GM19328 (cell line): ENCODE data around the gene SNAP25.

Source experiments
- ATAC-seq: cut with Tn5 transposase; IDR thresholded peaks from one replicate; pipeline ENCODE4 v1.9.1; 2021; ENCODE audit warnings: mild to moderate bottlenecking, moderate library complexity; ENCODE audit not compliant: unreplicated experiment

Gene SNAP25

DNA sequence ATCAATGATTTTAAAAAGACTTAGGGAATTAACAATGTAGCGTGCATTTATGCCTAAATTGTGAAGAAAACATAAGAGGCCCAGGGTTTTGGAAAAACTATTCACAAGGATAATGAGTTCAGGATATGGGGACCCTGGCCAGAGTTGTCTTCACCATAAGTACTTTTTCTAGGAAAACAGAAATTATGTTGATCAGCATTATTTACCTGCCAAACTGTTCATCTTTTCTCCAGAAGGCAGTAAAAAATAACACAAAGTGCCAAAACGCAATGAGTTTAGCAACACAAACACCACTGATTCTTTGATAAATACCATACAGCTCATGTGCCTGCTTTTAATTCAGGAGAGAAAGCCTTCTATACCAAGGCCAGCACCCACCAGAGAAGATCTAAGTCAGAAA is 43.1 kb downstream of the SNAP25 start:
- no peak for ATAC-seq

DNA sequence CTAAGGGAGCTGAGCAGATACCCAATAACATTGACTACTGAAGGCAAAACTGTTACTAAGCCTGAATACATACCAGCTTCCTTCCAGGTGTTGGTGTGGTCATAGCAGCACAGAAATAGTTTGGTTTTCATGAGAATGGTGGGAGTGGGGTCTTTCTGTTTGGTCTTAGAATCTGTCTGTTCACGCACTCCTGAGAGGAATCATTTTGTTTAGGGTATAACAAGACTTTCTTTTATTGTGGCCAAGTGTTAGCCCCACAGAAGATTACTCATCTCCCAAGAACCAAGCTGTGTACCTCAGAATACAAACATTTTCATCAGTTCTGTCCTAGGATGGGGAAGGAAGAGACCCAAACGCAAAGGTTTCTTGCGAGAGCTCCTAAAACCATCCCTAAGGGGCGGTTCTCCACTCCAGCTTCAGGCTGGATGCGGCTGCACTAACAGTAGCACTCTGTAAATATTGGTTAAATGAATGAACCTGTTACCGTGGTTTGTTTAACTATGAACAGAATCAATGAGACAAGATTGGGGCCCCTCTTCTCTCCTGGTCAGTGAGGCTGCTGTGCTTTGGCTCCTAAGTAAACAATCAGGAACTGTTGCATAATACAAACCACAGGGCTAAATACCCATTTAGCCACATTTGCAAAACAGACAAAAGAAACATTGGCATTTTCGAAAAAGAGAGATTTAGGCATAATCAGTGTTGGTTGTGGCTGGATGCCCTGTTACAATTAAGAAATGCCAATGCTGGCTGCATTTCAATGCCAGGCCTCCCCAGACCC is 44.9 kb downstream of the SNAP25 start:
- ATAC-seq = no peak

DNA sequence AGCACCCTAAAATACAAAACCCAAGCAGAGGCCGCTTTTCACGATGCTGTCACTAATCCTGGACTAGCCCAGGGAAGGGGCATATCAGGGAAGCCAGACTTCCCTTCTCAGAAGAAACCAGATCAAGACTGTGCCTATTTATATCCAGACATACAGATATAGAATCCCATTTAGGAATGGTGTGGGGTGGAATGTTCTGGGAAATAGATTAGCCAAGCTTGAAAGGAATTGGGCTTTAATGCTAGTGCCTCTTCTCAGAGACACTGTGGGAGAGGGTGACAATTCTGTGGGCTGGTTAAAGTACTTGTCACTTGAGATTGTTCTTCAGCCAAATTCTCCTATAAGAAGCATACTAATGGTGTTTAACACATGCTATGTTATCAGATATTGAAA is 45.5 kb downstream of the SNAP25 start:
- ATAC-seq = no peak

DNA sequence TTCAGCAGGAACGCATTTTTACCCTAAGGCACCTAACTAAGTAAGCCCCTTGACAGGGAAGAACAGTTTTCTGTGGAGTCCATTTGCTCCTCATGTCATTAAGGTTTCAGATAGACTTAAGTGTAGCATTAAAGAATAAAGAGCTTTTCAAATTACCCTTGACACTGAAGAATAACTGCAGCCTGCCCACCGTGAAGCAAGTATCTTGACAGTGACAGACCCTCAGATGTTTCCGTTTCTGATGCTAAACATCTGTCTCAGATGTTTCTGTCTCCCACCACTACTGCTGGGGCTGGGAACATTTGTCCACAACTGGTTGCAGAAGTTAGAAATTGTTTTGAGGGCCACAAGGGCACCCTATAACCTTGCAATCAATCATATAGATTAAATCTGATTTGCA is 50.0 kb downstream of the SNAP25 start:
- no peak for ATAC-seq

DNA sequence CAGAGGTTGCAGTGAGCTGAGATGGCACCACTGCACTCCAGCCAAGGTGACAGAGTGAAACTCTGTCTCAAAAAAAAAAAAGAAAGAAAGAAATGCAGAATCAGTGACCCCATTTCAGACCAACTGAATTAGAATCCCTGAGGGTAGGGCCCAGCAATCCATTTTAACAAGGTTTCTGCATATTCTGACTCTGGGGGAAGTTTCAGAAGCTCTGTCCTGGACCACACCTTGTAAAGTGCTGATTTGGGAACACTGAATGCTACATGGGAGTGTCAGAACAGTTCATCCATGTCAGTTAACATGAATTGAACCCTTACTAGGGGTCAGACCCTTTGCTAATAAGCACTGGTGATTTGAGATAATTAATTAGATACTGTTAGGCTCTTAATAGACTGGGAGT is 52.0 kb downstream of the SNAP25 start:
- no peak for ATAC-seq

DNA sequence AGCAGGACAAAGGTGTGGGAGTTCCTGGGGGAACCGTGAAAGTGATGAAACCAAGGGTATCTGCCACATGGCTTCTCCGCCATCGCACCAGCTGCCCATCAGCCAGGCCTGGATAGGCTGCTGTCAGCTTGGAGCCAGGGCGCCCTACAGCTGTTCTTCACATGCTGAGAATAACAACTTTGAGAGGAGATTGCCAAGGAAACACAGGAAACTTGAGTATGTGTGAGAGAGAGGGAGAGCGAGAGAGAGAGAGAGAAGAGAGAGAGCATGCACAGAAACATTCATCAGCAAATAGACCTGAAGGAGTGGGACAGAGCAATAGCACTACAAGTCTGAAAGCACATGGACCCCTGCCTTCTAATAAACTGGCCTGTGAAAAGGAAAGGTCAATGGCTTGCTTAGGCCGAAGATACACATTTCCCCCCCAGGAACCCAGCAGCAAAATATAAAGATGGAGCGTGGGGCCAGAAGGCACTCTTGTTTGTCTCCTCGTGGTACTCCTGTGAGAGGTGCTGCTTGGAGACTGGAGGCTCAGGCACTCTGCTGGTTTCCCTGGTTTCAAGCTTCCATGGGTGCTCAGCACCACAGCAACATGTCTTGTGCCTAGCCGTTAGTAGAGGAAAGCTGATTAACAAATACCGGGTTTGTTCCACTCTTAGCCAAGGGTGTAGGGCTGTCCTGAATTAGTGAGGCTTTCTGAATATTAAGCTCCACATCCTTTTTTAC is 53.0 kb downstream of the SNAP25 start:
- no peak for ATAC-seq

DNA sequence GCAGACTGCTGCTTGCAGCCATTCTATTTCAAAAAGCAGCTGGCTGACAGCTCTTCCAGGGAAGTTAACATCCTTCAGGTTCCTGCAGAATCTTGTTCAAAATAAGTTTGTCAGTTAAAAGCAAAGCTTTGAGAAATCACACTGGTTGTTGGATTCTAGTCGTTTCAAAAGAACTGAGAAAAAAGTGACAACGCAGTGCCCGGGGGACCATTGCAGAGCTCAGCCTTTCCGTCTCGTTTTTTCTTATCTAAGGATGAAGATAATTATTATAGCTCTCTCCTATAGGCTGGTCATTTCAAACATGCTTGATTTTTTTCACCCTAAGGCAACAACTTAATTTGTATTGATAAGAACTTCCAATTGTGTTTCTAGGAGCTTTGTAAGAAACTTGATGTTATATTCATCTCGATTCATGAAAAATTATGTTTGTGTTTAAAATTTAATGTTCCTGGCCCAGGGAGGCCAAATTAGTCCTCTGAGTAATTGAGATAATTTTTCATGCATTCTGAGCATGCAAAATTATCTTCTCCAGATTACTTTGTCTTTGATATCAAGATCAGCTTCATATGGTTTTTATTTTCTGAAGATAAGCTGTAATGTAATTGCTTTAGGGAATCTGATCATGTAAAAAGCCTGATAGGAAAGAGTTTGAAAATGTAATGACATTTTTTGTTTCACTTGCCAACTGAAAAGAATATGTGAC is 58.4 kb downstream of the SNAP25 start:
- ATAC-seq = no peak

DNA sequence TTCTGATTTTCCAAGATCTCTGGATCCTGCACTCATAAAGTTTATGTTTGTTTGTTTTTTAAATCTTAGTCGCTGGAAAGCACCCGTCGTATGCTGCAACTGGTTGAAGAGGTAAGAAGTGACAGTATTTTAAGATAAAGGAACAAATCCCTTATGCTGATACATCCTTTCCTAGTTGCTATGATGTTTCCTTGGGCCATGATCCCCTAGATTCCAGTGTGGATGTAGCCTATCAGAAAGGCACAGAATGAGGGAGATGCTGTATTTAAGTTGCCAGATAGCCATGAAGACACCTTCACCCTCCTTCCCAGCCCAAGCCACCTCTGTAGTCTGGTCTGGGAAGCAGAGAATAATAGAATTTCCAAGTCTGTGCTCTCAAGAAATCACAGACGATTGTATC is 59.0 kb downstream of the SNAP25 start:
- ATAC-seq = no peak

DNA sequence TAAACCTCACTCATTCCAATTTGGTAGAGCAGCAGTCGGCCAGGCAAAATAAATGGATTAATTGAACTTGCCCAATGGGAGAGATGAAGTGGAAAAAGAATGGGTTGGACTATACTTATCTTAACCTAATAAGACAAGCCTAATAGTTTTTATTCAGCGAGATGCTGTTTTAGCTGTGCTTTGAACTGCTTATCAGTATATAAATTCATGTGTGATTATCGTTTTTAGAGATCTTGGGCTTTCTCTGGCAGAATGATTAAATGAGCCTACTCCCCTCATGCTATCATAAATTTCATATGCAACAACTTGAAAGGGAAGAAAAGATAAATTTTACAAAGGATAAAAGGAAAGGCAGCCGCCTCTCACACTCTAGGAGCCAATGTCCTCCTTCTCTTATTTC is 59.8 kb downstream of the SNAP25 start:
- no peak for ATAC-seq

DNA sequence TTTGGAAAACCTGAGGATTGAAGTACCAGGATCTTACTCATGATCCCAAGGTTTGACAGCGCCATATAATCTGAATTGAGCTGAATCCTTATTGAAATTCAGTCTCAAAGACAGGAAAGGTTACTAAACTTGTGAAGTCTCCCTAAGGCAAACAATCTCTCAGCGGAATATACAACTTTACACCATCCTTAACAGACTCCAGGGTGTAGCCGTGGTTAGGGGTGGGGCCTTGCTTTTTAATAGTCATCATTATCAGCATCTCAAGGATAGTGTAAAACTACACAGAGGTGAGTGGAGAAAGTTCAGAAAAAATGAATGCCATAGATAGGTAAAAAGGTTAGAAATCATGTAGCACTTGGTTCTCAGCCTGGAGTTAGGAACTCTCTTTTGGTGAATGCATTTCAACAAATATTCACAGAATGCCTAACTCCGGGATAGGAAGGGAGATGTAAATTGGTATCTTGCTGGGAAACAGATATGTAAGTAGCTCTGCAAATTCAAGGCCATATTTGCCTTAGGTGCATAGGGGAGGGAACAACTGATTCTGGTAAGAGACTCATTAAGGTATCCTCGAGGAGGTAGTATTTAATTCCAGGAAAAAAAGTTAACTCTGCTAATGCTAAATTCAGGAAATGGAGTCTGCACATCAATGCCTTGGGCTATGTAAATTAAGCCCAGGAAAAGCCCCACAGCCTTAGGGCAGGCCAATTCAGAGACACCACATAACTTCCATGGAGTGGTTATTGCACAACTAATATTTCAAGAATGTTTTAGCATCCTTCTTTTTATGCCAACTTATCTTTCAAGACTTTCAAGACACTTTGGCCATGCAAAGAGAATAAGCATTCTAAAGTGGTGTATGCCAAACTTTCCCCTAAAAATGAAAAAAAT is 61.6 kb downstream of the SNAP25 start:
- no peak for ATAC-seq

DNA sequence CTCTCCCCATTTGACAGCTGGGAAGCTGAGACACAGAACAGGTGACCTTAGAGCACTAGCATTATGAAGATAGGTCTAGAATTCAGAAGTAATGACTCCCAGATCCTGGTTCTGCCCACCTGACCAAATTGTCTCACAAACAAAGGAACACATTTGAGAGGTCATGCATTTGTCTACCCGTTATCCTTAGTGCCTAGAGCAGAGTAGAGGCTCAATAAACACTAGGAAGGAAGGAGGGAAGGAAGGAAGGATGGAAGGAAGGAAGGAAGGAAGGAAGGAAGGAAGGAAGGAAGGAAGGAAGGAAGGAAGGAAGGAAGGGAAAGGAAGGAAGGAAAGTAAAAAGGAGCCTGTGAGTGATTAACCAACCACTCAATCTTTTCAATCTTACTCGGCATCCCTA is 63.3 kb downstream of the SNAP25 start:
- ATAC-seq = no peak

DNA sequence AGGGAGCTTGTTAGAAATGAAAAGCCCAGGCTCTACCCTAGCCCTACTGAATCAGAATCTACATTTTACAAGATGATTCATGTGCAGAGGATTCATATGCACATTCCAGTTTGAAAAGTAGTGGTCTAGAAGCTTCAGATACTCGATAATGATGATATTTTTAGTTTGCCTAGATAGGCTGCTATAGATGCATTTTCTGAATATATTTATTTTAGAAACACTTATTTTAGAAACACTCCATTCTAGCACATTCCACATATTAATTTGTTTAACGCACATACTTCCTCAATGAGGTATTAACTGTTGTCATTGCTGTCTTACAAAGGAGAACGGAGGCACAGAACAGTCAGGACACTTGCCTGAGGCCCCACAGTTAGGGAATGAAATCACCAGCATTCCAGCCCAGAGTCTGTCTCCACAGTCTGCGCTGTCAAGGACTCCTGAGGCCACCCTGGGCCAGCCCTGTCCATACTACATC is 64.4 kb downstream of the SNAP25 start:
- ATAC-seq = no peak

DNA sequence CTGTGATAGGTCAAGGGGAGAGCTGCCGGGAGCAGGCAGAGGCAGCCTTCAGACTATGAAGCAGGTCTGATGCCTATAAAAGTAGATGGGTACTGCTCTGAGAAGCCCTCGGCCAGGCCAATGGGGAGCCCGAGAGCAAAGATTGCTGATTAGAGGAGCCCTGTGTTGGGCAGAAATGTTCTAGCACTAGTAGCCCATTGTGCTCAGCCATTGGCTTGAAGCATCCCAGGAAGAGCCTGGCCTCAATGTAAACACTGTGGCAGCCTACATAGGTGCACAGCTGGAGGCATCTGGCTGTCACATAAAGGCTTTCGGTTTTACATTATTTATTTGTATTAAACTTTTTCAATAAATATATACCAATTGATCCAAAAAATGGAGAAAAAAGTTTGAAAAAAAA is 67.7 kb downstream of the SNAP25 start:
- no peak for ATAC-seq

DNA sequence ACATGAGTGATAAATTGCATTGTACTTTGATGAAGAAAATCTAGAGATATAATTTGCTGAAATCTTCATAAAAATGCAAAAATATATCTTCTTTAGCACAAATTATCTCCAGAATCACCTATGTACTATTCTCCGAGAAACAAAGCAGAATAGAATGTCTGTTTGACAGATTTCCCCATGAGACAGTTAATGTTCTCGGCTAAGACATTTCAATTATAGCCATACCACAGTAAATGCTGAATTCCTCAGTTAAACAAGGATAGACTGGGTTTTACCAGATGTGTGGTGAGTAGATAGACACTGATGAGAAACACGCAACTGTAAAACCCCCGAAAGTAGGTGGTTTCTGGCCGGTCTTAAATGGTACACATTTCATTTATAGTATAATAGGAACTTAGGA is 69.8 kb downstream of the SNAP25 start:
- no peak for ATAC-seq

DNA sequence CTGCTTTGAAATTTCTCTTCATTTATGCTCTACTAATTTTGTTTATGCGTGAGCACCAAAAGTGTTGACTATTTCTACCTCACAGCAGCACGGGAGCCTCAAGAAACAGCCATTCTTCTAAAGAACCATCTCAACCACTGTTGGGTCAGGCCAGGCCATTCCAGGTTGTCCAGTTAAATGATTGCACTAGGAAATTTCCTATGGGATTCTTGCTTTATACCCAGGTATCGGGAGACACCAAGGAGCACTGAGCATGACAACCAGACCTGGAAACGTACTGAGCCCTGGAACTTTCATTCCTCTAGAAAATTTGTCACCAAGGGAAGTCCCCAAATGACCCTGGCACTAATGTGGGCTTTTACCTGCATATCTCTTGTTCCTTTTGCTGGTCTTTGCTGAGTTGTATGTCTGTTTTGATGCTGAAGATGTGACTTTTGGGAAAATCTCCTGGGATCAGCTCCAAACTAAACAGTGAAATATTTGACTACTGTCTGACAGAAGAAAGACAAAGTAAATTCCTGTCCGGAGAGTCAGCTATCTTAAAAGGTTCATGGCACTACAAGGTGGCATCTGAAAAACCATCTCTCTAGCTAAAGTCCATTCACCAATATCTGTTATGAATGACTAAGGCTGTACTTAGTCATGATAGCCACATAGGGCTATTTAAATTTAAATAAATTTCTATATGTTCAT is 70.5 kb downstream of the SNAP25 start:
- ATAC-seq = no peak

DNA sequence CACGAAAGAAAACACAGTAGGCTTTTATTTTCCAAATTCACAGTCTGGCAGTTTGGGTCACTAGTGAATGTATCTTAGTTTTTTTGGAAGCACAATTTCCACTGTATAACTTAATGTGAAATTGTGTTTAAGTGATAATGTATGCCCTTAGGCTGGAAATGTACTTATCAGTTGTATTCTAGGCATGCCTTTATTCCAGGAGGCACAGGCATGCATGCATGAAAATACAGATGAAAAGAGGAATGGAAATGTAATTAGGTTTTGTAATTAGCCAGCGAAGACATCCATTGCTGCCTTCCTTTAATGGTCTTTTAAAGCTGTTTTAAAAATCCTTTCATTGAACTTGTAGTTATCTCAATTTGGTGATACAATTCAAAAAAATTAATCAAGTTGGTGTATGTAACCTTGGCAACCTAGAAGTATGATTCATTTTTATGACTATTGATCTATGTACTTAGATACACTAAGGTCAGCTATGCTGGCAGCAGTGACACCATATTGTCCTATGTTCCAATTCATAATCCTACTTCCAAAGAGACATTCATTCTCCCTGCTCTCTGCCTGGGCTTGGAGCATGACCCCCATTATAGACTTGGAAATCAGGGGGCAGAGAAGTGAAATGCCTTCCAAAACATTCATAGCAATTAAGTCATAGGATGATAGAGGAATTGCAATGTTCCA is 73.1 kb downstream of the SNAP25 start:
- no peak for ATAC-seq

DNA sequence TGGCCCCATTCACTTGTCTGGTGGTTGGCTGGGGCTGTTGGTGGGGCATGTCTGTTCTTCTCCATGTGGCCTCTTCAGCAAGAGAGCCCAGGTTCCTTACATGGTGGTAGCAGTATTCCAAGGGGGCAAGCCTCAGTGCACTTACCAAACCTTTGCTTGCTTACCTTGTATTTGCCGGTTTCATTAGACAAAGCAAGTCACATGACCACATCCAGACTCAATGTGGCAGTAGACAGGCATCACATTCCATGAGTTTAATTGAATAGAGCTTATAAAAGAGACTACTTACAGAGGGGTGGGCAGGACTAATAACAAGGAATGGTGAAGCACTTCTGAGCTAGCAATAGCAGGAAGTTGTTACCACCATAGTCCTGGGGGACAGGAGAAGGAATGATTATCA is 78.6 kb downstream of the SNAP25 start:
- no peak for ATAC-seq

DNA sequence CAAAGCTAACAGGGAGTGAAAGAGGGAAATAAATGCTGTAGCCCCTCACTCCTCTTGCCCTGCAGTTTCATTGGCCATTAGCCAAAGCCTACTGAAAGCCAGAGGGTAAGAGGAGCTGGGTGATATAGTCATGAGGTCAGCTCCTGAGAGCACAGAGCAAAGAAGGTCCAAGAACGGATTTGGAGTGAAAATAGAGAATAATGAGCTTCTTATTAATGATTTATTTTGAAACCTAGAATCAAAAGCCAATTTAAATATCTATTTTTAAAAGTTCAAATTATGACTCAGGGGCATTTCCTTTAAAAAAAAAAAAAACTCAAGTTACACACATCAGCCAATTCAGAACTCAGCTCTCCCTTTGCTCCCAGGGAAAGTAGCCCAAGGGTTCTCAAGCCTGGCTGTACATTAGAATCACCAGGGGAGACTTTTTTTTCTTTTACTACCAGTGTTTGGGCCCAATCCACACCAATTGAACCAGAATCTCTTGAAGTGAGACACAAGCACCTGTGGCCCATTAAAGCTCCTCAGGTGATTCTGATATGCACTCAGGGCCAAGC is 79.1 kb downstream of the SNAP25 start:
- no peak for ATAC-seq
